HG03575 (cell line): ENCODE measurements around the gene SFXN5.

ENCODE experiments used
- ATAC-seq: cut with Tn5 transposase; IDR thresholded peaks from one replicate; pipeline ENCODE4 v1.9.1; 2021; ENCODE audit not compliant: unreplicated experiment, insufficient number of reproducible peaks, low FRiP score; ENCODE audit errors: extremely low read depth

SFXN5 gene

GRCh38 chr2:72936660-72937355 lies 134.7 kb downstream of the SFXN5 start:
- ATAC-seq = no peak

DNA sequence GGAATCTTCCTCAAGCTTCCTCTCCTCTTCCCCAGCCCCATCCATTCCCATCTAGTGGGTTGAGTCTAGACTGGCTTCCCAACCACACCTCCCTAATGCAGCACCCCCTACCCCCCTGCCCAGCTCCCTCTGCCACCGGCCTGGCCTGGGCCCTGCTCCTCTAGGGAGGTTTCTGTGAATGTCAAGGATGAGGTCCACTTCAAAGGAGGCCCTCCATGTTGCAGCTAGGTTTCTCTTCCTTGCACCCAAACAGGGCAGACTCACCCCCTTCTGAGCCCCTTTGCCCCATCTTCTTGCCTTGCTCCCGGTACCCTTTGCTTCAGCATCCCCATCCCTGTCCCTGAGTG lies 135.9 kb downstream of the SFXN5 start:
- ATAC-seq = no peak

GRCh38 chr2:72934683-72935610 lies 136.6 kb downstream of the SFXN5 start:
- ATAC-seq = no peak

GRCh38 chr2:72933646-72934151 lies 137.8 kb downstream of the SFXN5 start:
- ATAC-seq = no peak

GRCh38 chr2:72933207-72933606 lies 138.3 kb downstream of the SFXN5 start:
- ATAC-seq = no peak

DNA sequence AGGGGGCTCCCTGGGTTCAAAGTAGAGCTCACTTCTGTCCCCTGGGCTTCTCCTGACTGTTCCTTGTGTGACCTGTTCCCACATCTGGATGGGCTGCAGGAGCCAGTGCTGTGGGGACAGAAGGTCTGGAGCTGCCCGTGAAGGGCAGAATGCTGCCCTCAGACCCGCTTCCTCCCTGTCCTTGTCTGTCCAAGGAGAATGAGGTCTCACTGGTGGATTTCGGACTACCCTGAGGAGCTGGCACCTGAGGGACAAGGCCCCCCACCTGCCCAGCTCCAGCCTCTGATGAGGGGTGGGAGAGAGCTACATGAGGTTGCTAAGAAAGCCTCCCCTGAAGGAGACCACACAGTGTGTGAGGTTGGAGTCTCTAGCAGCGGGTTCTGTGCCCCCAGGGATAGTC lies 138.7 kb downstream of the SFXN5 start:
- no peak for ATAC-seq

GRCh38 chr2:72932045-72932740 lies 139.3 kb downstream of the SFXN5 start:
- ATAC-seq = no peak

- ATAC-seq = no peak
These were observed 140.1 kb downstream of the SFXN5 start for GRCh38 chr2:72931280-72931910.

- ATAC-seq = no peak
These were observed 142.5 kb downstream of the SFXN5 start for GRCh38 chr2:72929010-72929409.

GRCh38 chr2:72927619-72928550 lies 143.6 kb downstream of the SFXN5 start:
- ATAC-seq = no peak

GRCh38 chr2:72926811-72927465 lies 144.6 kb downstream of the SFXN5 start:
- no peak for ATAC-seq

DNA sequence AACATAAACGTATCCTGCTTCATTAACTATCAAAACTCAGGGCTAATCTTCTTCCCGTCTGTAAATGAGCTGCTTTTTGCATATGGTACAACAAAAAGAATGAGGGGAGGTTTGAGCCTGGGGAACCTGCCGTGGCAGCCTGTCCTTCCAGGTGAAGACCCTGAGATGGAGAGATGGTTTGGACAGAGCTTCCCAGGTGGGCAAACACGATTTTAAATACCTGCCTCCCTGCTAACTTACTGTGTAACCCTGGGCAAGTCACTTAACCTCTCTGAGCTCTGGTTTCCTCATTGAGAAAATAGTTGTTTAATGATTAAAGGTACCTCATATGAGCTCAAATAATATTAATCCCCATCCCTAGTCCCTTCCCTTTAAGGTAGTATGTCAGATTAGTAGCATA lies 145.1 kb downstream of the SFXN5 start:
- ATAC-seq = no peak

GRCh38 chr2:72925328-72925943 lies 146.1 kb downstream of the SFXN5 start:
- ATAC-seq = no peak

DNA sequence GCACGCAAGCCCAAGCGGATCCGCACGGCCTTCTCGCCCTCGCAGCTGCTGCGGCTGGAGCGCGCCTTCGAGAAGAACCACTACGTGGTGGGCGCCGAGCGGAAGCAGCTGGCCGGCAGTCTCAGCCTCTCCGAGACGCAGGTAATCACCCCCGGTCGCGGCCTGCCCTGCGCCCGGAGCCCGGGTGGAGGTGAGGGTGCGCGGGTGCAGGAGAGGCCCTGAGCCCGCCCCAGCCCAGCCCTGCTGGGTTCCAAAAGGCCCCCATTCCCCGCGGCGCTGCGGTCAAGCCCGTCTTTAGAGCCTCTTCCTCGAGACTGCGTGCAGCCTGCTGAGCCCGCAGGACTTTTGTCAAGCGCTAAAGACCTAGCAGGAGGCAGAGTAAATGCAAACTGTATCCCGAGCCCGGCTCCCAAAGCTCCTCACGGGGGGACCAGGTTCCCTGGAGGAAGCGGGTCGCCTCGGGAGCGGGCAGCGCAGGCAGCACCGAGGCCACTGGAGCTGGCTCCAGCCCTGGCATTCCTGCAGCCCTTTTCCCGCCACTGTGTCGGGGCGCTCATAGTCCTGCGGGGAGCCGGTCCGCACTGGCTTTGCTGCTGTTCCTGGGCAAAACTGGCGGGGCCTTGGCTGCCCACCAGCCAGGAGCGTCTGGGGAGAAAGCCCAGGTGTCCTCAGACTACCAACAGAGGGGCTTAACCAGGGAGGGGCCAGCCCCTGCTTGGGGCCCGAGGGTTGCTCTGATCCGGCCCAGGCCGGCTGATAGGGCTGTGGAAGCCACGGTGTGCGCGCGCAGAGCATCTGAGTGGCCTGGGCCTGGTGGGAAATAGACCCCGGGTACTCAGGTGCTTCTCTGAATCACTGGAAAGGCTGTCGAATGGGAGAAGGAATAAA lies 146.9 kb downstream of the SFXN5 start:
- no peak for ATAC-seq

DNA sequence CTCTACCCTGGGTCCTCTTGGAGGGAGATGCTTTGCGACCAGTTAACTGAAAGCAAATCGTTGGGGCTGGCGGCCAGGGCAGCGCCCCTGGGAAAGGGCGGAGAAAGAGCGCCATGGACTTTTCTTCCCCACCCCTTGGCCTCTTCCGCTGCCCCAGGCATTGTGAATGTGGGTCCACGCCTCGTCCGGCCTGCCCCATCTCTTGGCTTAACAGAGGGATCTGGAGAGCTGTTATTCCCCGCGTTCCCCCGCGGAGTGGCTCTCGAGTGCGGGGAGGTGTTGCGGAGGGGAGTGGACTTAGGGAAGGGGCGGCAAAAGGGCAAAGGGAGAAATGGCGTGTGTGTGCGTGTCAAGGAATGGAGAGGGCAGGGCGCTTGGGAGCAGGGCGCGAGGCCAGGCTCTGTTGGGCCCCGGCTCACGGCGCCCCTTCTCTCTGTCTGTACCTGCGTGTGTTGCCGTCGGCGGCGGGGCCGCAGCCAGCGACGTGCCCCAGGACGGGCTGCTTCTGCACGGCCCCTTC lies 147.6 kb downstream of the SFXN5 start:
- ATAC-seq = no peak

DNA sequence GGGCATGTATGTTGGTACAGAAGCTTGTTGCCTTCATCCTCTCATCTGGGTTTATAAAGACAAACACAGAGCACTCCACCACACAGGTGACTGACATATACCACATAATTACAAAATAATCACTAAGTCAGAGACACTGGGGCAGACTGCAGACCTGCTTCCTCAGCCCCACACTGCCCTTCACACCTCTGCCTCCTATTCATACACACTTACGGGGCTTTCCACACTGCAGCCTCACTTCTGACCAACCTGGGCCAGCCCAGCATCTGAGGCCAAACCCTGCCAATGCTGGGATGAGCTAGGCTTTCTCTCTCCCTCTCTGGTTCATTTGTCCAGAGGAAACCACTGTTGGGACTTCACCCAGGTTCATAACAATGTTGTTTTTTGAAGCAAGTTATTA lies 149.7 kb downstream of the SFXN5 start:
- ATAC-seq = no peak
